Hepatocyte (in vitro differentiated cells): ENCODE data around the gene MEF2D. TPM values are rescaled to one million over a fixed set of nuclear protein-coding genes. Genes with fewer than 3 reads are reported as not detected.

Experiments
- DNase-seq: peaks from one replicate; pipeline ENCODE4 v3.0.0-alpha.2; 2016; ENCODE audit warnings: low spot score
- H2AFZ ChIP-seq: fragments of 200-600 bp; sonication (generic); 2 replicates; pipeline ENCODE4 v1.6.0; 2016; ENCODE audit warnings: antibody characterized with exemption, mild to moderate bottlenecking
- H3K27ac ChIP-seq: fragments of 200-600 bp; sonication (generic); 2 replicates; pipeline ENCODE4 v1.5.1; 2016; ENCODE audit warnings: mild to moderate bottlenecking
- H3K27me3 ChIP-seq: fragments of 200-600 bp; sonication (generic); 2 replicates; pipeline ENCODE4 v1.6.1; 2016
- H3K36me3 ChIP-seq: fragments of 200-600 bp; sonication (generic); replicated peaks from 2 replicates; pipeline ENCODE4 v1.5.1; 2016; ENCODE audit warnings: low read depth; ENCODE audit not compliant: insufficient read depth
- H3K4me1 ChIP-seq: fragments of 200-600 bp; sonication (generic); 2 replicates; pipeline ENCODE4 v1.5.1; 2016; ENCODE audit warnings: mild to moderate bottlenecking, moderate library complexity; ENCODE audit not compliant: insufficient read depth
- H3K4me2 ChIP-seq: fragments of 200-600 bp; sonication (generic); 2 replicates; pipeline ENCODE4 v1.6.0; 2016
- H3K4me3 ChIP-seq: fragments of 200-600 bp; sonication (generic); 2 replicates; pipeline ENCODE4 v1.5.1; 2016; ENCODE audit warnings: mild to moderate bottlenecking
- H3K79me2 ChIP-seq: fragments of 200-600 bp; sonication (generic); 2 replicates; pipeline ENCODE4 v1.6.0; 2017; ENCODE audit warnings: mild to moderate bottlenecking
- H3K9me2 ChIP-seq: fragments of 200-600 bp; sonication (generic); replicated peaks from 2 replicates; pipeline ENCODE4 v1.6.0; 2017; ENCODE audit warnings: mild to moderate bottlenecking; ENCODE audit not compliant: insufficient read depth
- H3K9me3 ChIP-seq: fragments of 200-600 bp; sonication (generic); 2 replicates; pipeline ENCODE4 v1.5.1; 2016; ENCODE audit warnings: low read depth, mild to moderate bottlenecking
- H4K20me1 ChIP-seq: fragments of 200-600 bp; sonication (generic); 2 replicates; pipeline ENCODE4 v1.6.0; 2016; ENCODE audit warnings: mild to moderate bottlenecking; ENCODE audit not compliant: insufficient read depth, poor library complexity, severe bottlenecking
- CTCF ChIP-seq: fragments of 200-600 bp; sonication (generic); IDR thresholded peaks from 2 replicates; pipeline ENCODE4 v1.5.1; 2016; ENCODE audit warnings: antibody characterized with exemption, mild to moderate bottlenecking; ENCODE audit not compliant: poor library complexity
- EZH2 ChIP-seq: fragments of 200-600 bp; sonication (generic); IDR thresholded peaks from 2 replicates; pipeline ENCODE4 v1.6.1; 2016; ENCODE audit warnings: antibody characterized with exemption, mild to moderate bottlenecking, borderline replicate concordance
- EZH2phosphoT487 ChIP-seq: fragments of 200-600 bp; sonication (generic); IDR thresholded peaks from one replicate; pipeline ENCODE4 v1.6.1; 2018; ENCODE audit warnings: antibody characterized with exemption, mild to moderate bottlenecking, low read depth, moderate library complexity; ENCODE audit not compliant: unreplicated experiment, severe bottlenecking
- WGBS: methylation state at CpG from one replicate; pipeline ENCODE4 v1.1.6; 2016; ENCODE audit warnings: low lambda C conversion rate; ENCODE audit errors: missing lambda C conversion rate; 5-methylcytosine and 5-hydroxymethylcytosine counted together
- polyA plus RNA-seq: library from polyadenylated mRNA; unstranded; fragments of >200 nt; fragmentation: Nextera tagmentation; extraction: Ambion mirVana; gene quantifications from 2 replicates; pipeline ENCODE4 v1.2.1, GENCODE V29; 2016
- total RNA-seq: library from RNA; depleted of rRNA; stranded (reverse); fragments of >200 nt; gene quantifications from 2 replicates; pipeline ENCODE4 v1.2.3, GENCODE V29; 2014

MEF2D gene
- total and polyA plus RNA-seq, 2 experiments from 2014 or later = 20.1 to 25.1 TPM

- H2AFZ ChIP-seq = no peak overlapping the region
- 49% methylated on average over 5 of the region's 5 CpGs for WGBS
Observed at GRCh38 chr1:156504438-156504813, 3.9 kb upstream of the MEF2D start.

GRCh38 chr1:156503698-156504437 lies 3.3 kb upstream of the MEF2D start:
- Histone ChIP-seq H3K4me3 (no peak overlapping the region), H2AFZ (no peak overlapping the region), H3K27me3 (no peaks in the 10 kb centered on the region), H3K9me3 (no peaks in the 10 kb centered on the region), H3K36me3 (no peaks in the 10 kb centered on the region), H4K20me1 (peaks cover 12% of the 10 kb centered on the region), H3K9me2 (no peaks in the 10 kb centered on the region), H3K27ac (peak overlapping the region; percentile 100), H3K4me1 (peaks cover 37% of the 10 kb centered on the region), H3K79me2 (peaks cover 16% of the 10 kb centered on the region), H3K4me2 (peak overlapping the region; percentile 71)
- no peak for DNase-seq
- 49% methylated on average over 5 of the region's 5 CpGs for WGBS
- TF ChIP-seq EZH2phosphoT487 (no peak), CTCF (no peak), EZH2 (no peak)

More at GRCh38 chr1:156504438-156504813, 3.9 kb upstream of the MEF2D start:
- Histone ChIP-seq H3K4me3 (no peak overlapping the region), H3K36me3 (no peaks in the 10 kb centered on the region), H3K27me3 (no peaks in the 10 kb centered on the region), H3K4me2 (peak overlapping the region; percentile 71), H4K20me1 (peaks cover 6% of the 10 kb centered on the region), H3K4me1 (peaks cover 36% of the 10 kb centered on the region), H3K9me3 (no peaks in the 10 kb centered on the region), H3K9me2 (no peaks in the 10 kb centered on the region), H3K27ac (peak overlapping the region; percentile 100), H3K79me2 (peaks cover 10% of the 10 kb centered on the region)
- DNase-seq = no peak
- TF ChIP-seq CTCF (no peak), EZH2phosphoT487 (no peak), EZH2 (no peak)

GRCh38 chr1:156502894-156503697 lies 2.5 kb upstream of the MEF2D start:
- H4K20me1 ChIP-seq = peaks cover 20% of the 10 kb centered on the region
- H3K4me1 ChIP-seq = peaks cover 45% of the 10 kb centered on the region
- no peak overlapping the region for H2AFZ ChIP-seq
- H3K36me3 ChIP-seq = no peaks in the 10 kb centered on the region
- TF ChIP-seq EZH2phosphoT487 (no peak), EZH2 (no peak), CTCF (no peak)
- peaks cover 24% of the 10 kb centered on the region for H3K79me2 ChIP-seq
- peak overlapping the region; percentile 58 for H3K4me2 ChIP-seq
- H3K4me3 ChIP-seq = no peak overlapping the region
- H3K9me3 ChIP-seq = no peaks in the 10 kb centered on the region
- DNase-seq = peak; percentile 82
- 38% methylated on average over 12 of the region's 12 CpGs for WGBS
- H3K27me3 ChIP-seq = no peaks in the 10 kb centered on the region
- no peaks in the 10 kb centered on the region for H3K9me2 ChIP-seq
- peak overlapping the region; percentile 100 for H3K27ac ChIP-seq
